Activated naive CD8-positive, alpha-beta T cell treated with anti-CD3 and anti-CD28 coated beads, Interleukin-2, amount 50 U/mL, for 16 hours (primary cell): Measurements from ENCODE around the gene TENM4.

Source experiments
- DNase-seq: peaks from one replicate; pipeline ENCODE4 v3.0.0-alpha.2; 2020; ENCODE audit warnings: low read depth, low spot score

The TENM4 gene

GRCh38 chr11:78795621-78796261, 645.1 kb downstream of the TENM4 start:
- no peak for DNase-seq

- DNase-seq, result no peak
Observed at GRCh38 chr11:78791964-78792363, 648.9 kb downstream of the TENM4 start.

- DNase-seq, result no peak
Observed at GRCh38 chr11:78791254-78791653, 649.6 kb downstream of the TENM4 start.

GRCh38 chr11:78790784-78791183, 650.0 kb downstream of the TENM4 start:
- DNase-seq, result no peak

- no peak for DNase-seq
Observed at GRCh38 chr11:78789375-78789774, 651.5 kb downstream of the TENM4 start.

GRCh38 chr11:78788533-78788932, 652.3 kb downstream of the TENM4 start:
- no peak for DNase-seq

- DNase-seq, result no peak
Observed at GRCh38 chr11:78787696-78788095, 653.1 kb downstream of the TENM4 start.

- DNase-seq, result no peak
Observed at GRCh38 chr11:78786746-78787145, 654.1 kb downstream of the TENM4 start.

- DNase-seq, result no peak
Observed at GRCh38 chr11:78786086-78786485, 654.7 kb downstream of the TENM4 start.

GRCh38 chr11:78784321-78785061, 656.3 kb downstream of the TENM4 start:
- no peak for DNase-seq

GRCh38 chr11:78783846-78784245, 657.0 kb downstream of the TENM4 start:
- DNase-seq, result no peak

- DNase-seq, result no peak
Observed at GRCh38 chr11:78783301-78783700, 657.5 kb downstream of the TENM4 start.

- no peak for DNase-seq
Observed at GRCh38 chr11:78782725-78783124, 658.1 kb downstream of the TENM4 start.

- no peak for DNase-seq
Observed at GRCh38 chr11:78780889-78781288, 659.9 kb downstream of the TENM4 start.

- no peak for DNase-seq
Observed at GRCh38 chr11:78773492-78773891, 667.3 kb downstream of the TENM4 start.

- DNase-seq, result no peak
Observed at GRCh38 chr11:78773077-78773476, 667.8 kb downstream of the TENM4 start.

- no peak for DNase-seq
Observed at GRCh38 chr11:78772186-78772585, 668.6 kb downstream of the TENM4 start.

- DNase-seq, result no peak
Observed at GRCh38 chr11:78770931-78771330, 669.9 kb downstream of the TENM4 start.

- no peak for DNase-seq
Observed at GRCh38 chr11:78768971-78769370, 671.9 kb downstream of the TENM4 start.

- DNase-seq, result no peak
Observed at GRCh38 chr11:78768345-78768744, 672.5 kb downstream of the TENM4 start.

- DNase-seq, result no peak
Observed at GRCh38 chr11:78767027-78767932, 673.5 kb downstream of the TENM4 start.

GRCh38 chr11:78764946-78765345, 675.9 kb downstream of the TENM4 start:
- DNase-seq, result no peak
